Vagina (tissue), 2 donors: Measurements from ENCODE around the gene ERCC2. TPM values are rescaled to one million over a fixed set of nuclear protein-coding genes. Genes with fewer than 3 reads are reported as not detected.
"Not testable (repeated sequence)": the region's sequence is repeated elsewhere in the genome, so short reads cannot be mapped to it uniquely, and the experiment has no call there.

ENCODE experiments used
- DNase-seq, 2 donors: peaks; one replicate each; pipeline ENCODE4 v3.0.0-alpha.2; 2017; ENCODE audit errors: extremely low spot score in 2 of 2
- H3K27ac ChIP-seq: fragments of 200-600 bp; sonication (generic); one replicate; pipeline ENCODE4 v1.5.1; 2019
- H3K27me3 ChIP-seq: fragments of 200-600 bp; sonication (generic); one replicate; pipeline ENCODE4 v1.5.1; 2019
- H3K36me3 ChIP-seq, 2 donors: fragments of 200-600 bp; sonication (generic); one replicate each; pipeline ENCODE4 v1.5.1; 2017 to 2019
- H3K4me1 ChIP-seq: fragments of 200-600 bp; sonication (generic); one replicate; pipeline ENCODE4 v1.5.1; 2019
- H3K4me3 ChIP-seq, 2 donors: fragments of 200-600 bp; sonication (generic); 1 replicate in 1 of 2; 2 replicates in 1 of 2; pipeline ENCODE4 v1.5.1; 2016 to 2019
- H3K9me3 ChIP-seq: fragments of 200-600 bp; sonication (generic); one replicate; pipeline ENCODE4 v1.5.1; 2019
- POLR2A ChIP-seq, 2 donors: fragments of 450-650 bp; IDR thresholded peaks; one replicate each; pipeline ENCODE4 v1.6.1; 2017; ENCODE audit warnings: antibody characterized with exemption in 2 of 2, mild to moderate bottlenecking in 2 of 2, moderate library complexity in 2 of 2
- POLR2AphosphoS5 ChIP-seq, 2 donors: sonication (generic); formaldehyde crosslinking; IDR thresholded peaks; one replicate each; pipeline ENCODE4 v1.9.0; 2017; ENCODE audit warnings: antibody characterized with exemption in 2 of 2, mild to moderate bottlenecking in 2 of 2, low read depth in 1 of 2; ENCODE audit not compliant: insufficient read depth in 1 of 2
- intact Hi-C: fragments of 100-400 bp; cut with DNase I; formaldehyde crosslinking; loops from one replicate; pipeline ENCODE4 v1.15.1; 2023
- total RNA-seq: library from RNA; depleted of rRNA; stranded (reverse); fragments of >200 nt; gene quantifications from one replicate; pipeline ENCODE4 v1.2.3, GENCODE V29; 2016
- TF ChIP-seq, protein P1 (sequence below), 3 experiments: fragments of 450-650 bp in 2 of 3; fragments of 200-600 bp in 1 of 3; sonication (generic) in 1 of 3; IDR thresholded peaks; one replicate each; pipeline ENCODE4 v1.5.1; 2017 to 2019; ENCODE audit warnings: antibody characterized with exemption in 3 of 3, mild to moderate bottlenecking in 2 of 3, moderate library complexity in 2 of 3

ERCC2 gene
- total RNA-seq, 1 donor from 2014 or later = 17.9 TPM

DNA sequence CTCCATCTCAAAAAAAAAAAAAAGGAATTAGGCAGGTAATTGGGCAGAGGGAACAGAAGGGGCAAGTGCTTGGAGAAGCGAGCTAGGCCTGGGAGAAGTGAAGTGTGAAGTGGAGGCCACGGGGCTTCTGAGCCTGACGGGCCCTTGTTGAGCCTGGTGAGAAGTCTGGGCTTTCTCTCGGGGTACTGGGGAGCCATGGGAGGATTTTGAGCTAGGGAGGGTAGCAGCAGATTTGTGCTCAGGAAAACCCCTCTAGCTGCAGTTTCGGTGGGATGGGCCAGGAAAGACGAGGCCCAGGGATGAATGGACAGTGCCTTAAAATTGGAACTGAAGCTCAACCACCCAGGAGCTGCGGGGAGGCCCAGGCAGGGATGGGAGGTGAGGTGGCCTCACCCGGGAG, 44.1 kb upstream of the ERCC2 start:
- peaks cover 0 to 50% of the 10 kb centered on the region in 2 donors for H3K36me3 ChIP-seq
- no peaks in the 10 kb centered on the region for H3K27me3 ChIP-seq
- DNase-seq = no peak
- H3K27ac ChIP-seq = no peak overlapping the region
- H3K4me3 ChIP-seq = no peak overlapping the region
- TF ChIP-seq, protein P1, sequence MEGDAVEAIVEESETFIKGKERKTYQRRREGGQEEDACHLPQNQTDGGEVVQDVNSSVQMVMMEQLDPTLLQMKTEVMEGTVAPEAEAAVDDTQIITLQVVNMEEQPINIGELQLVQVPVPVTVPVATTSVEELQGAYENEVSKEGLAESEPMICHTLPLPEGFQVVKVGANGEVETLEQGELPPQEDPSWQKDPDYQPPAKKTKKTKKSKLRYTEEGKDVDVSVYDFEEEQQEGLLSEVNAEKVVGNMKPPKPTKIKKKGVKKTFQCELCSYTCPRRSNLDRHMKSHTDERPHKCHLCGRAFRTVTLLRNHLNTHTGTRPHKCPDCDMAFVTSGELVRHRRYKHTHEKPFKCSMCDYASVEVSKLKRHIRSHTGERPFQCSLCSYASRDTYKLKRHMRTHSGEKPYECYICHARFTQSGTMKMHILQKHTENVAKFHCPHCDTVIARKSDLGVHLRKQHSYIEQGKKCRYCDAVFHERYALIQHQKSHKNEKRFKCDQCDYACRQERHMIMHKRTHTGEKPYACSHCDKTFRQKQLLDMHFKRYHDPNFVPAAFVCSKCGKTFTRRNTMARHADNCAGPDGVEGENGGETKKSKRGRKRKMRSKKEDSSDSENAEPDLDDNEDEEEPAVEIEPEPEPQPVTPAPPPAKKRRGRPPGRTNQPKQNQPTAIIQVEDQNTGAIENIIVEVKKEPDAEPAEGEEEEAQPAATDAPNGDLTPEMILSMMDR (IDR thresholded peaks at IDR 0.05) = no peak
- TF ChIP-seq POLR2A (IDR thresholded peaks at IDR 0.05) = no peak
- no peak for TF ChIP-seq POLR2AphosphoS5 (IDR thresholded peaks at IDR 0.05; ENCODE audit: insufficient read depth in 1 of 2, low read depth in 1 of 2)
- no peaks in the 10 kb centered on the region for H3K4me1 ChIP-seq
- intact Hi-C loops = no loop called here
- no peaks in the 10 kb centered on the region for H3K9me3 ChIP-seq

DNA sequence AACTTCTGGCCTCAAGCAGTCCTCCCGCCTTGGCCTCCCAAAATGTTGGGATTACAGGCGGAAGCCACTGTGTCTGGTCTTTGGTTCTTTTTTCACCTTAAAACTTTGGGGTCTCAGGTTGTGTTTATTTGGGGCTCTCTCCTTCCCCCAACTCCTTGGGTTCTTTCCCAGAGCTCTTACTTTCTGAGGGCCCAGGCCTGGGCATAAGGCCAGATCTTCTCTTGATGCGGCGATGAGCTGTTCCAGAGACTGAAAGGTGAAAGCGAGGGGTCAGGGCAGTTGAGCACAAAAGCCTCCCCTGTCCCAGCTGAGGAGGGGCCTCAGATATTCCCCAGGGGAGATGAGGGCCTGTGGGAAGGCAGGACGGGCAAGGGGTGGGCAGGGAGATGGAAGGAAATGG, 43.1 kb upstream of the ERCC2 start:
- Histone ChIP-seq H3K4me1 (no peaks in the 10 kb centered on the region), H3K4me3 (no peak overlapping the region), H3K27ac (no peak overlapping the region), H3K36me3 (peaks cover 0 to 50% of the 10 kb centered on the region in 2 donors), H3K27me3 (no peaks in the 10 kb centered on the region), H3K9me3 (no peaks in the 10 kb centered on the region)
- no peak for TF ChIP-seq POLR2A (IDR thresholded peaks at IDR 0.05)
- TF ChIP-seq POLR2AphosphoS5 (IDR thresholded peaks at IDR 0.05; ENCODE audit: insufficient read depth in 1 of 2, low read depth in 1 of 2) = no peak
- TF ChIP-seq, protein P1 (IDR thresholded peaks at IDR 0.05) = no peak
- intact Hi-C loops = no loop called here
- no peak for DNase-seq

- H3K27ac ChIP-seq, H3K4me3 ChIP-seq, H3K27me3 ChIP-seq, DNase-seq, H3K9me3 ChIP-seq, intact Hi-C loops: not testable (repeated sequence)
- Histone ChIP-seq H3K36me3 (peaks cover 0 to 29% of the 10 kb centered on the region in 2 donors), H3K4me1 (peaks cover 14% of the 10 kb centered on the region)
Measured at GRCh38 chr19:45410330-45410729, 40.0 kb upstream of the ERCC2 start.

DNA sequence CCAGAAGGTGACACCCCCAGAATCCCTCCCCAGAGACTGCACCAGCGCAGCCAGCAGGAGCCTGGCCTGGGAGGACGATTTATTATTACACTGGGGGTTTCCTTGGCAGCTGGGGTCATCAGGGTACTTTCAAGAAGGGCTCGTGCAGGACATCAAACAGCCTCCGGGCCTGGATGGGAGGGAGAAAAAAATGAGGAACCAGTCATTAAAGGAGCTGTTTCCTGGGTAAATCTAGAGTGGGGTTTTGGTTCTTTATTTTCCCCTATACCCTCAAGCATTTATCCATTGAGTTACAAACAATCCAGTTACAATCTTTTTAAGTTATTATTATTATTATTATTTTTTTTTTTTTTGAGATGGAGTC, 39.2 kb upstream of the ERCC2 start:
- intact Hi-C loops = no loop called here
- Histone ChIP-seq H3K9me3 (no peaks in the 10 kb centered on the region), H3K27me3 (no peaks in the 10 kb centered on the region), H3K27ac (no peak overlapping the region), H3K4me3 (no peak overlapping the region), H3K36me3 (peaks cover 0 to 25% of the 10 kb centered on the region in 2 donors), H3K4me1 (peaks cover 22% of the 10 kb centered on the region)
- TF ChIP-seq POLR2A (IDR thresholded peaks at IDR 0.05) (no peak), POLR2AphosphoS5 (IDR thresholded peaks at IDR 0.05; ENCODE audit: insufficient read depth in 1 of 2, low read depth in 1 of 2) (no peak)
- TF ChIP-seq, protein P1 (IDR thresholded peaks at IDR 0.05) = no peak
- no peak for DNase-seq

GRCh38 chr19:45408830-45409556, 38.6 kb upstream of the ERCC2 start:
- no peak for TF ChIP-seq POLR2AphosphoS5 (IDR thresholded peaks at IDR 0.05; ENCODE audit: insufficient read depth in 1 of 2, low read depth in 1 of 2)
- Histone ChIP-seq H3K36me3 (peaks cover 0 to 20% of the 10 kb centered on the region in 2 donors), H3K27me3 (no peaks in the 10 kb centered on the region), H3K4me1 (peaks cover 24% of the 10 kb centered on the region), H3K4me3 (no peak overlapping the region), H3K9me3 (no peaks in the 10 kb centered on the region), H3K27ac (no peak overlapping the region)
- no peak for DNase-seq
- intact Hi-C loops = no loop called here

DNA sequence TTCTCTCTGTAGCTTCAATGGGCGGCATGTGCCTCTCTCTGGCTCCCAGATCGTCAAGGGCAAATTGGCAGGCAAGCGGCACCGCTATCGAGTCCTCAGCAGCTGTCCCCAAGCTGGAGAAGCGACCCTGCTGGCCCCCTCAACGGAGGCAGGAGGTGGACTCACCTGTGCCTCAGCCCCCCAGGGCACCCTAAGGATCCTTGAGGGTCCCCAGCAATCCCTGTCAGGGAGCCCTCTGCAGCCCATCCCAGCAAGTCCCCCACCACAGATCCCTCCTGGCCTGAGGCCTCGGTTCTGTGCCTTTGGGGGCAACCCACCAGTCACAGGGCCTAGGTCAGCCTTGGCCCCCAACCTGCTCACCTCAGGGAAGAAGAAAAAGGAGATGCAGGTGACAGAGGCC, 37.7 kb upstream of the ERCC2 start:
- intact Hi-C loops = no loop called here
- peaks cover 29% of the 10 kb centered on the region for H3K4me1 ChIP-seq
- no peak for TF ChIP-seq POLR2A (IDR thresholded peaks at IDR 0.05)
- TF ChIP-seq POLR2AphosphoS5 (IDR thresholded peaks at IDR 0.05; ENCODE audit: insufficient read depth in 1 of 2, low read depth in 1 of 2) = no peak
- TF ChIP-seq, protein P1 (IDR thresholded peaks at IDR 0.05) = no peak
- H3K4me3 ChIP-seq = no peak overlapping the region
- DNase-seq = no peak
- H3K27ac ChIP-seq = no peak overlapping the region
- no peaks in the 10 kb centered on the region for H3K9me3 ChIP-seq
- H3K36me3 ChIP-seq = peaks cover 0 to 11% of the 10 kb centered on the region in 2 donors
- no peaks in the 10 kb centered on the region for H3K27me3 ChIP-seq

- DNase-seq, H3K27ac ChIP-seq, intact Hi-C loops, H3K4me3 ChIP-seq, H3K36me3 ChIP-seq, H3K9me3 ChIP-seq, H3K27me3 ChIP-seq: not testable (repeated sequence)
- peaks cover 33% of the 10 kb centered on the region for H3K4me1 ChIP-seq
Measured at GRCh38 chr19:45407585-45407984, 37.2 kb upstream of the ERCC2 start.
